Lower lobe of right lung (tissue), 2 donors: ENCODE data around the gene CEP170. TPM values are rescaled to one million over a fixed set of nuclear protein-coding genes. Genes with fewer than 3 reads are reported as not detected.

Experiments
- ATAC-seq, 2 donors: fragments of 200-7000 bp; cut with Tn5 transposase; one replicate each; pipeline ENCODE4 v1.9.1; 2020 to 2022; ENCODE audit warnings: mild to moderate bottlenecking in 2 of 2, moderate library complexity in 2 of 2
- DNase-seq: peaks from one replicate; pipeline ENCODE4 v3.0.0-alpha.2; 2020
- H3K27ac ChIP-seq: fragments of 200-600 bp; one replicate; pipeline ENCODE4 v1.8.0; 2022
- H3K27me3 ChIP-seq: fragments of 200-600 bp; one replicate; pipeline ENCODE4 v1.8.0; 2022; ENCODE audit warnings: low read depth
- H3K36me3 ChIP-seq: fragments of 200-600 bp; one replicate; pipeline ENCODE4 v1.8.0; 2022; ENCODE audit warnings: mild to moderate bottlenecking
- H3K4me1 ChIP-seq: fragments of 200-600 bp; one replicate; pipeline ENCODE4 v1.8.0; 2022
- H3K4me3 ChIP-seq: fragments of 200-600 bp; one replicate; pipeline ENCODE4 v1.8.0; 2022; ENCODE audit warnings: mild to moderate bottlenecking
- H3K9me3 ChIP-seq: fragments of 200-600 bp; one replicate; pipeline ENCODE4 v1.8.0; 2022
- CTCF ChIP-seq: fragments of 200-600 bp; IDR thresholded peaks from one replicate; pipeline ENCODE4 v1.8.0; 2022; ENCODE audit warnings: antibody characterized with exemption, mild to moderate bottlenecking
- intact Hi-C: fragments of 100-400 bp; cut with DNase I; formaldehyde crosslinking; loops from one replicate; pipeline ENCODE4 v1.11.0; 2022
- total RNA-seq: library from RNA; stranded (reverse); fragmentation: NEBNext Ultra II Directional; extraction: Animal tissue kit (Norgen Biotek cat#: 25700); gene quantifications from one replicate; pipeline ENCODE4 v1.2.1, GENCODE V29; 2021
- donor health status: DM: no; HTN: yes; CAD: no; lungs with severe emphysema.

CEP170 gene
- total RNA-seq, 1 donor from 2014 or later, result 106 TPM

- Histone ChIP-seq H3K4me3 (no peak overlapping the region), H3K36me3 (peaks cover 31% of the 10 kb centered on the region), H3K27ac (no peak overlapping the region), H3K4me1 (peaks cover 15% of the 10 kb centered on the region), H3K9me3 (peaks cover 8% of the 10 kb centered on the region), H3K27me3 (no peaks in the 10 kb centered on the region)
- no peak for TF ChIP-seq CTCF
- ATAC-seq (no peak), DNase-seq (no peak)
- intact Hi-C loops, result no loop called here
These were observed 37.0 kb upstream of the CEP170 start for GRCh38 chr1:243292117-243292516.

- TF ChIP-seq CTCF, result no peak
- intact Hi-C loops, result no loop called here
- no peak overlapping the region for H3K27ac ChIP-seq
- no peaks in the 10 kb centered on the region for H3K27me3 ChIP-seq
- peaks cover 23% of the 10 kb centered on the region for H3K4me1 ChIP-seq
- ATAC-seq (no peak), DNase-seq (no peak)
- H3K36me3 ChIP-seq, result peaks cover 37% of the 10 kb centered on the region
- peaks cover 8% of the 10 kb centered on the region for H3K9me3 ChIP-seq
- no peak overlapping the region for H3K4me3 ChIP-seq
These were observed 36.2 kb upstream of the CEP170 start for GRCh38 chr1:243291292-243291691.

- Histone ChIP-seq H3K36me3 (peaks cover 32% of the 10 kb centered on the region), H3K27me3 (no peaks in the 10 kb centered on the region), H3K27ac (peak overlapping the region; percentile 71), H3K9me3 (no peaks in the 10 kb centered on the region), H3K4me1 (peaks cover 36% of the 10 kb centered on the region), H3K4me3 (no peak overlapping the region)
- ATAC-seq (no peak), DNase-seq (no peak)
- no peak for TF ChIP-seq CTCF
- intact Hi-C loops, result no loop called here
These were observed 33.0 kb upstream of the CEP170 start for GRCh38 chr1:243288062-243288461.

- no peak for TF ChIP-seq CTCF
- intact Hi-C loops, result no loop called here
- H3K4me1 ChIP-seq, result peaks cover 36% of the 10 kb centered on the region
- no peak for DNase-seq
- H3K27ac ChIP-seq, result peak overlapping the region; percentile 71
- H3K4me3 ChIP-seq, result no peak overlapping the region
- ATAC-seq, result peak; percentile 84 to 85
- no peaks in the 10 kb centered on the region for H3K27me3 ChIP-seq
- H3K9me3 ChIP-seq, result peaks cover 2% of the 10 kb centered on the region
- H3K36me3 ChIP-seq, result peaks cover 32% of the 10 kb centered on the region
These were observed 32.6 kb upstream of the CEP170 start for GRCh38 chr1:243287652-243288051.

GRCh38 chr1:243287123-243287460 is 32.0 kb upstream of the CEP170 start:
- Histone ChIP-seq H3K27me3 (no peaks in the 10 kb centered on the region), H3K4me1 (peaks cover 36% of the 10 kb centered on the region), H3K4me3 (no peak overlapping the region), H3K9me3 (peaks cover 3% of the 10 kb centered on the region), H3K36me3 (peaks cover 37% of the 10 kb centered on the region), H3K27ac (peak overlapping the region; percentile 64)
- TF ChIP-seq CTCF, result no peak
- intact Hi-C loops, result no loop called here
- ATAC-seq, result no peak
- no peak for DNase-seq
